ENCODE data around the gene PLB1.

PLB1 gene

GRCh38 chr2:28631514-28632206 lies 135.8 kb downstream of the PLB1 start:
- no peak for DNase-seq

- no peak for DNase-seq
Observed at GRCh38 chr2:28632791-28633190, 136.9 kb downstream of the PLB1 start.

GRCh38 chr2:28633204-28633603 lies 137.3 kb downstream of the PLB1 start:
- DNase-seq, result no peak

GRCh38 chr2:28633746-28634145 lies 137.9 kb downstream of the PLB1 start:
- no peak for DNase-seq

DNA sequence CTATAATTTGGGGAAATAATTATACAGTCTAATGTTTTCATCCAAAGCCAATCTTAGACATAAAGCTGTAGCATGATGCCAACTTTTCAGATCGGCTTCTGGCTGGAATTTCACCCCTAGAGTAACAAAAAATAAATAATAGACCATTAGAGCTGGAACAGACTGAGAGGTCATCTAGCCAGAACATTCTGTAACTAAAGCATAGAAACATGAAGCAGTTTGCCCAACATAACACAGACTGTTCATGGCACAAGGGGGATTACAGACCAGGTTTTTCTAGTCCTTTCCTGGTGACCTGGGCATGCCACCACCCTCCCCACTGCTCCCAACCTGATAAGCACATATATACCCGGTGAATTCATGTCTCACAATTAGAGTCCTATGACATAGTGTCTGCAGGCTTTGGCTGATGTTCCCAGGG lies 139.3 kb downstream of the PLB1 start:
- DNase-seq, result no peak

DNA sequence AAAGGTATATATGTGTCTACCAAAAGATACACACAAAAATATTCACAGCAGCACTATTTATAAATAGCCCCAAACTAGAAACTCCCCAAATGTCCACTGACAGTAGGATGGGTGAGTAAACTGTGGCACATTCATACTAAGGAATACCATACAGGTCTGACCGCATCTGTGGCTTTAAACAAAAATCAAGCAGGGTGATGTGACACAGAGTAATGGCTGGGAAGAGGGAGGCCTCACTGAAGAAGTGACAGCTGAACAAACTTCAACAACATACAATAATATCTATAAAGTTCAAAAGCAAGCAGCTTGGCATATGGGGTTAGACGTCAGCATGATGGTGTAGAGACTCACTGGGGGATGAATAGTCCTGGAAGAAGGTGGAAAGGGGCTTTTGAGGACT lies 140.6 kb downstream of the PLB1 start:
- DNase-seq, result no peak

DNA sequence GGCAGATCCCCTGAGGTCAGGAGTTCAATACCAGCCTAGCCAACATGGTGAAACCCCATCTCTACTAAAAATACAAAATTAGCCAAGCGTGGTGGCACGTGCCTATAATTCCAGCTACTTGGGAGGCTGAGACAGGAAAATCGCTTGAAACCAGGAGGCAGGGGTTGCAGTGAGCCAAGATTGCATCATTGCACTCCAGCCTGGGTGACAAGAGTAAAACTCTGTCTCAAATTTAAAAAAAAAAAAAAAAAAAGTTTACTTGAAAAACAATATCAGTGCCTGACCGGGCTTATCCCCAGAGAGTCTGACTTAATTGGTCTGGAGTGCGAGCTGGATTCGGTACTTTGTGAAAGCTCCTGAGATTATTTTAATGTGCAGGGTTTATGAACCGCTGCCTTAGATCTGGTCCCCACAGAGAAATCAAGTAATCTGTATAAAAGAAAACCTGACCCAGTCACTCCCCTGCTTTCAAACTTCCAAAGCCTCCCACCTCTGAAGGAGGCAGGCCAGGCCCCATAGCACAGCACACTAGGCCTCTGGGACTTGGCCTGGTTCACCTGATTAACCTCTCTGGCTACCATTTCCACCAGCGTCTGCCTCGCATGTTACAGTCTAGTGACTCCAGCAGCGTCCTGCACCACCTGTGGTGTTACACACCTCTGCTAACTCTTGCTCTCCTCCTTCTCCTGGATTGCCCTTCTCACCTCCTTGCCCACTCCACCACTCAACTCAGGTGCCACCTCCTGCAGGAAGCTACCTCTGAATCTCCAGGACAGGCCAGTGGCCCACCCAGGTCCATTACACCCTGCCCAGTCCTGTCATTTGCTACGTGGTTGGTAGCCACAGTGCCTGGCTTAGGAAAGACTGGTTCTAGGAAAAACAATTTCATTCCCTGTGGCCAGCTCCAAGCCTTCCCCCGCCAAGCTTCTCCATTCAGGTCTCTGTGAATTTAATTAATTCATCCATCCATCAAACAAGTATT lies 141.5 kb downstream of the PLB1 start:
- no peak for DNase-seq

- no peak for DNase-seq
Observed at GRCh38 chr2:28638102-28638501, 142.2 kb downstream of the PLB1 start.

- no peak for DNase-seq
Observed at GRCh38 chr2:28639092-28639691, 143.3 kb downstream of the PLB1 start.

DNA sequence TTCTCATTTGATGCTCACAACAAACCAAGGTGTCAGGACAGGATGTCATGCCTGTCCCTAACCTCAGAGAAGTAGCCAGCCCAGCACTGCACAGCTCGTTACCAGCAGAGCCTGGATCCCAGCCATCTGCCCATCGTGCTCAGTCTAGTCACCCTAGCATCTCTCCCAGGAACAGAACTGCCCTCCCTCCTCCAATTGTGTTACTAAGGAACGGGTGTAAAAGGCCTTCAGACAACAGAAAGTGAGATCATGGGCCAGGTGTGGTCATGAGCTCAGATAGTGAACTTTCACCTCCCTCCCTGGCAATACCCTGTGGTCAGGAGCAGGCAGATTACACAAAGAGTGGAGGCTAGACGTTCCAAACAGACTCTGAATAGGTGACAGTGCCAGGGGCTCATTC lies 144.0 kb downstream of the PLB1 start:
- DNase-seq, result no peak

DNA sequence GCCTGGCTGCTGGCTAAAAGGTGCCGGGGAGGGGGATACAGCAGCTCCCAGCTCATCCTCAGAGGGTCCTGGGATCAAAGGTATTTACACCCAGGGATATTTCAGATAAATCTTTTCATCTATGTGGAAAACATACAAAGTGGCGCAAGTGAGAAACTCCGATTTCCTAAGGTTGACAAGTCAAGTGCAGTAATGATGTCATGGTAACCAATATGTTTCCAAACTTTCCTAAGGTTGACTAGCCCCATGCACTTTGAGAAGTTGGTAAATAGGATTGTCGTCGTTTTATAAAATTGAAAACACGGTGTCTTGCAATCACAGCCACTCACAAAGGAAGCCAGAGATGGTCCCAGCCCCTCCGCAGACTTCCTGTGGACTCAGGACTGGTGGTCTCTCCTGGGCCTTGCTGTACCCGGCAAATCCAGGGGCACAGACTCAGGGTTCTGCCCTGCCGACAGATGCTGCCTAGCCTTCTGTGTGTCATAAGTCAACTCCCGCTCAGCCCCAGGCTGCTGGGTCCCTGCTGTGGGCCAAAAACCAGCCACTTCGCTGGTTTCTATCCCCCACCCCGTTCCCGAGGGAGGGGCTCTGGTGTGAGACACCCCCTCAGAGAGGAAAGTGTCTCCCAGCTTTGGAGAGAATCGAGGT lies 144.5 kb downstream of the PLB1 start:
- no peak for DNase-seq

DNA sequence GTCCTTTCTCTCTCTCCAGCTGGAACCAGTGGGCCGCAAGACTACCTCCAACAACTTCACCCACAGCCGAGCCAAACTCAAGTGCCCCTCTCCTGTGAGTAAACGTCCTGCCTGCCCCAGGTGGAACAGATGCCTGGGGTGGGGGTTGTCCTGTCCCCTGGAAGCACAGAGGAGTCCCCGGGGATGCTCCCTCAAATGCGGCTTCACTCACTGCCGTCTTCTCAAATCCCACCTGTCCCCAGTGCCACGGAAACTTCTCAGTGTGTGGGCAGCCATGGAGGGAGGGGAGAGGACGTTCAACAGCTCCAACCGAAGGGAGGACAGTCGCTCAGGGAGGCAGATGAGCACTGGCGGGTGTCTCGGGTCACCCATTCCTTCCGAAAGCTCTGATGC lies 145.0 kb downstream of the PLB1 start:
- DNase-seq, result no peak

GRCh38 chr2:28642796-28643195 lies 146.9 kb downstream of the PLB1 start:
- DNase-seq, result no peak

- DNase-seq, result no peak
Observed at GRCh38 chr2:28643327-28643726, 147.5 kb downstream of the PLB1 start.

GRCh38 chr2:28643911-28644334 lies 148.1 kb downstream of the PLB1 start:
- DNase-seq, result no peak

GRCh38 chr2:28644760-28645159 lies 148.9 kb downstream of the PLB1 start:
- DNase-seq, result no peak

DNA sequence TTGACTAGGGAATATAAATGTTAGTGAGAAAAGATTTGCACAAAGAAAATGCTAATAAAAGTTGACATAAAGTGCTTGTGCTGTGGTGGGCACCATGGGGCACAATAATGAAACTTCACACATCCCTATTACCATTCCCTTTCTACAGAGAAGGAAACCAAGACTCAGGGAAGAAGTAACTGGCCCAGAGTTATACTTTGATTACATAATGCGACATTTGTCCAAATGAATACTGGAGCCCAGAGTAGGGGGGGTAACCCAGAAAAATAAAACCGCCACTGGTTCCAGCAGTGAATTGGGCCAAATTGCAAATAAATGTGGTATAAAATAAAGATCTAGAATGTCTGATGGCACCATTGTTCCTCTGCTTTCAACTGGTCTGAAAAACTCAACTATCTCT lies 149.7 kb downstream of the PLB1 start:
- no peak for DNase-seq

DNA sequence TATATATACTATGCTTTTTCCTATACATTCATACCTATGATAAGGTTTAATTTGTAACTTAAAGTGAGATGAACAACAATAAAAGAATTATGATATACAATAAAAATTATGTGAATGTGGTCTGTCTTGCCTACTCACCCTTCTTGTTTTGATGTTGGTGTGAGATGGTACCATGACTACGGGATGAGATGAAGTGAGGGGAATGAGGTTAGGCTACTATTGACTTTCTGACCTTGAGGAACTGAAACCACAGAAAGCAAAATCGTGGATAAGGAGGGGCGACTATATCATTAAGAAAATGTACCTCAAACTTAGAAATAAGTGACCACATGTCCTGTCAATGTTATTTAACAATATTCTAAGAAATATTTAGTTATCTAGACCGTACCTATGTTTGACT lies 151.8 kb downstream of the PLB1 start:
- no peak for DNase-seq

DNA sequence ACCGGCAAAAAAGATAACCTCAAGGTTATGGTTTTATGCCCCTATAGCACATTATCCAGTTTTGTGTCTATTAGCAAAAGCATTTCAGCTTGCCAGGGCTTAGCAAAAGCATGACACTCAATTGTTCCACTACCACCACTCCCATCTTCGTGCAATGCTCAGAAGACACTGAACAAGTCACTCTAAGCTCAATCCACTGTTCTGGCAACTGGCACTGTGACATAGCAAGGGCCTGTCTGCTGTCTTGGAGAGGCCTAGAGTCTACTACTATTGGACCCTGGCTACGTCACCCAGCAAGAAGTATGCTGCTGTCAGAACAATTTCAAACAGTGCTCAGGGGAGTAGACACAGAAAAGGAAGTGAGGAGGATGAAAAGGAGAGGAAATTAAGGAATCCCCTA lies 152.3 kb downstream of the PLB1 start:
- DNase-seq, result no peak

DNA sequence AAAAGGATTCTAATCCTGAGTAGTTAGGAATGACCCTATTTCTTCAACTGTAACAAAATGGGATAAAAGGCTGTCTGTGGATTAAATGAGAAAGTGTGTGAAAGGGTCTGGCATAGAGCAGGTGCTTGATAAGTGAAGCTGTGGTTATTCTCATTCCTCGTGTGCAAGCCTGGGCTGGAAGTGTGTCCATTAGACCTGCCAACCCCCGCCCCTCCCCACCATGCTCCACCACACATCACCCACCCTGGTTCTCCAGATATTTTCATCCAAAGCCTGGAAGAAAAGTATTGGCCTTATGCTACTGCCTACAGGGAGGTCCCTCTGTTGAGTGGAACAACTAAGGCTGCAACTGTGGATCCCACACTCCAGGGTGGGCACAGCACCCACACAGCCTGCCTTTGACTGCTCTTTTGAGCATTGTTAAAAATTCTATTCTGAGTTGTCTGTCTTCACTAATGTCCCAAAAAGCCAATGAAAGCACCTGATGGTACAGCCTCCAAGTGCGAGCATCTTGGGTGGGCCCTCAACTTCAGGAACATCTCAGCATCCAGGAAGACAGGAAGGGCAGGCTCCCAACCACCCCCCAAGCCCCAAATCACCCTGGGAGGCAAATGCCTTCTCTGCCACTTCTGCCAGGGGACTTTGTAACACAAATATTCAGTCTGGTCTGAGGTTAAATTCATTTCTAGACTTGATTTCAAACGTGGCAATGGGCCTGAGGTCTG lies 153.0 kb downstream of the PLB1 start:
- DNase-seq, result no peak

GRCh38 chr2:28649481-28650265 lies 153.8 kb downstream of the PLB1 start:
- no peak for DNase-seq

GRCh38 chr2:28650266-28650584 lies 154.4 kb downstream of the PLB1 start:
- DNase-seq, result no peak

Data from NCI-H2107 (cell line).